ENCODE results near the gene GABRA4.

The GABRA4 gene

GRCh38 chr4:46986922-46987638 lies 6.3 kb downstream of the GABRA4 start:
- no peak for DNase-seq
- in situ Hi-C loops (cut with HindIII; ENCODE audit: low pct_ligation_motif_present, low pct_unique_long_range_greater_than_20kb, low sequenced_read_pairs): no loop called here

- no peak for DNase-seq
- in situ Hi-C loops (cut with HindIII; ENCODE audit: low pct_ligation_motif_present, low pct_unique_long_range_greater_than_20kb, low sequenced_read_pairs): no loop called here
Measured at GRCh38 chr4:46984781-46985180, 8.6 kb downstream of the GABRA4 start.

- in situ Hi-C loops (cut with HindIII; ENCODE audit: low pct_ligation_motif_present, low pct_unique_long_range_greater_than_20kb, low sequenced_read_pairs): no loop called here
- no peak for DNase-seq
Measured at GRCh38 chr4:46980851-46981250, 12.5 kb downstream of the GABRA4 start.

- in situ Hi-C loops (cut with HindIII; ENCODE audit: low pct_ligation_motif_present, low pct_unique_long_range_greater_than_20kb, low sequenced_read_pairs): no loop called here
- no peak for DNase-seq
Measured at GRCh38 chr4:46979726-46980125, 13.7 kb downstream of the GABRA4 start.

- in situ Hi-C loops (cut with HindIII; ENCODE audit: low pct_ligation_motif_present, low pct_unique_long_range_greater_than_20kb, low sequenced_read_pairs): no loop called here
- no peak for DNase-seq
Measured at GRCh38 chr4:46979283-46979682, 14.1 kb downstream of the GABRA4 start.

- DNase-seq: no peak
- in situ Hi-C loops (cut with HindIII; ENCODE audit: low pct_ligation_motif_present, low pct_unique_long_range_greater_than_20kb, low sequenced_read_pairs): no loop called here
Measured at GRCh38 chr4:46977245-46977644, 16.1 kb downstream of the GABRA4 start.

- DNase-seq: no peak
- in situ Hi-C loops (cut with HindIII; ENCODE audit: low pct_ligation_motif_present, low pct_unique_long_range_greater_than_20kb, low sequenced_read_pairs): no loop called here
Measured at GRCh38 chr4:46975812-46976553, 17.4 kb downstream of the GABRA4 start.

- DNase-seq: no peak
- in situ Hi-C loops (cut with HindIII; ENCODE audit: low pct_ligation_motif_present, low pct_unique_long_range_greater_than_20kb, low sequenced_read_pairs): no loop called here
Measured at GRCh38 chr4:46974891-46975543, 18.4 kb downstream of the GABRA4 start.

- in situ Hi-C loops (cut with HindIII; ENCODE audit: low pct_ligation_motif_present, low pct_unique_long_range_greater_than_20kb, low sequenced_read_pairs): no loop called here
- DNase-seq: no peak
Measured at GRCh38 chr4:46968847-46969246, 24.5 kb downstream of the GABRA4 start.

- DNase-seq: no peak
- in situ Hi-C loops (cut with HindIII; ENCODE audit: low pct_ligation_motif_present, low pct_unique_long_range_greater_than_20kb, low sequenced_read_pairs): no loop called here
Measured at GRCh38 chr4:46967631-46968030, 25.8 kb downstream of the GABRA4 start.

GRCh38 chr4:46958742-46959488 lies 34.5 kb downstream of the GABRA4 start:
- no peak for DNase-seq
- in situ Hi-C loops (cut with HindIII; ENCODE audit: low pct_ligation_motif_present, low pct_unique_long_range_greater_than_20kb, low sequenced_read_pairs): no loop called here

GRCh38 chr4:46956451-46956850 lies 36.9 kb downstream of the GABRA4 start:
- in situ Hi-C loops (cut with HindIII; ENCODE audit: low pct_ligation_motif_present, low pct_unique_long_range_greater_than_20kb, low sequenced_read_pairs): no loop called here
- no peak for DNase-seq

- no peak for DNase-seq
- in situ Hi-C loops (cut with HindIII; ENCODE audit: low pct_ligation_motif_present, low pct_unique_long_range_greater_than_20kb, low sequenced_read_pairs): no loop called here
Measured at GRCh38 chr4:46955601-46956000, 37.8 kb downstream of the GABRA4 start.

- in situ Hi-C loops (cut with HindIII; ENCODE audit: low pct_ligation_motif_present, low pct_unique_long_range_greater_than_20kb, low sequenced_read_pairs): no loop called here
Measured at GRCh38 chr4:46954643-46955042, 38.7 kb downstream of the GABRA4 start.

GRCh38 chr4:46953564-46953963 lies 39.8 kb downstream of the GABRA4 start:
- in situ Hi-C loops (cut with HindIII; ENCODE audit: low pct_ligation_motif_present, low pct_unique_long_range_greater_than_20kb, low sequenced_read_pairs): no loop called here
- DNase-seq: no peak

More at GRCh38 chr4:46954643-46955042, 38.7 kb downstream of the GABRA4 start:
- no peak for DNase-seq

GRCh38 chr4:46952451-46952850 lies 40.9 kb downstream of the GABRA4 start:
- DNase-seq: no peak
- in situ Hi-C loops (cut with HindIII; ENCODE audit: low pct_ligation_motif_present, low pct_unique_long_range_greater_than_20kb, low sequenced_read_pairs): no loop called here

GRCh38 chr4:46950826-46951225 lies 42.6 kb downstream of the GABRA4 start:
- DNase-seq: no peak
- in situ Hi-C loops (cut with HindIII; ENCODE audit: low pct_ligation_motif_present, low pct_unique_long_range_greater_than_20kb, low sequenced_read_pairs): no loop called here

GRCh38 chr4:46949822-46950221 lies 43.6 kb downstream of the GABRA4 start:
- in situ Hi-C loops (cut with HindIII; ENCODE audit: low pct_ligation_motif_present, low pct_unique_long_range_greater_than_20kb, low sequenced_read_pairs): no loop called here
- DNase-seq: no peak

GRCh38 chr4:46947541-46947940 lies 45.8 kb downstream of the GABRA4 start:
- in situ Hi-C loops (cut with HindIII; ENCODE audit: low pct_ligation_motif_present, low pct_unique_long_range_greater_than_20kb, low sequenced_read_pairs): no loop called here
- DNase-seq: no peak
